AG09319 (cell line): Measurements from ENCODE around the gene XG.
"Not testable (repeated sequence)": the region's sequence is repeated elsewhere in the genome, so short reads cannot be mapped to it uniquely, and the experiment has no call there.

Experiments
- DNase-seq: peaks from one replicate; pipeline ENCODE4 v3.0.0-alpha.2; 2010; ENCODE audit warnings: low read depth; ENCODE audit errors: extremely low read depth
- TF ChIP-seq, protein P1 (sequence below): IDR thresholded peaks from 2 replicates; pipeline ENCODE4 v1.5.1; 2011; ENCODE audit warnings: low read depth, mild to moderate bottlenecking, inconsistent platforms, low read length, moderate library complexity

Gene XG

DNA sequence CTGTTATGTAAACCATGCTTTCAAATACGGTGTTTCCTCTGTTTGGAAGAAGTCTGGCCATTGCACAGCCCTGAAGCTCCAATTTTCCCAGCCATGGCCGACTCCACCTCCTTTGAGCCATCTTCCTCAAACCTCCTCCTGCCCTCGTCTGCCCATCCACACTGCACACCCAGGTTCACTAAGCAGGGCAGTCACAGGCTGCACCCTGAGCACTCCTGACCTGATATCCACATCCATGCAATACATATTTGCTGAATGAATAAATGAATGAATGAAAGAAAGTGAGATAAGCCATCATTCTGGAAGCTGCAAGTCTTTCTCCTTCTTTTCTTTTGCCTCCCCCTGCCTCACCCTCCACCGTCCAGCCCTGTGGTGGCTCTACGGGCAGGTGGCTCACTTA is 22.2 kb downstream of the XG start:
- TF ChIP-seq, protein P1, sequence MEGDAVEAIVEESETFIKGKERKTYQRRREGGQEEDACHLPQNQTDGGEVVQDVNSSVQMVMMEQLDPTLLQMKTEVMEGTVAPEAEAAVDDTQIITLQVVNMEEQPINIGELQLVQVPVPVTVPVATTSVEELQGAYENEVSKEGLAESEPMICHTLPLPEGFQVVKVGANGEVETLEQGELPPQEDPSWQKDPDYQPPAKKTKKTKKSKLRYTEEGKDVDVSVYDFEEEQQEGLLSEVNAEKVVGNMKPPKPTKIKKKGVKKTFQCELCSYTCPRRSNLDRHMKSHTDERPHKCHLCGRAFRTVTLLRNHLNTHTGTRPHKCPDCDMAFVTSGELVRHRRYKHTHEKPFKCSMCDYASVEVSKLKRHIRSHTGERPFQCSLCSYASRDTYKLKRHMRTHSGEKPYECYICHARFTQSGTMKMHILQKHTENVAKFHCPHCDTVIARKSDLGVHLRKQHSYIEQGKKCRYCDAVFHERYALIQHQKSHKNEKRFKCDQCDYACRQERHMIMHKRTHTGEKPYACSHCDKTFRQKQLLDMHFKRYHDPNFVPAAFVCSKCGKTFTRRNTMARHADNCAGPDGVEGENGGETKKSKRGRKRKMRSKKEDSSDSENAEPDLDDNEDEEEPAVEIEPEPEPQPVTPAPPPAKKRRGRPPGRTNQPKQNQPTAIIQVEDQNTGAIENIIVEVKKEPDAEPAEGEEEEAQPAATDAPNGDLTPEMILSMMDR = no peak
- no peak for DNase-seq

DNA sequence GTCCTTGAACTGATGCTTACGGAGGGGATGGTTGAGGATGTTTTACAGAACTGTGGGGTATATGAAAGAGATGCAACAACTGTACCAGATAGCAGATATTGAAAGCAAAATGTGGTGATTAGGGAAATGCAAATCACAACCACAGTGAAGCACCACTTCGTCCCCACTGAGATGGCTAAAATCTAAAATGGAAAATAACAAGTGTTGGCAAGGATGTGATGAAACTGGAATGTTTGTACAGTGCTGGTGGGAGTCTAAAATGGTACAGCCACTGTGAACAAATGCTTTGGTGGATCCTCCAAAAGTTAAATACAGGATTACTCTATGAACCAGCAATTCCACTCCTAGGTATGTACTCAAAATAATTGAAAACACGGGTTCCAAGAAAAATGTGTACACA is 22.9 kb downstream of the XG start:
- DNase-seq = no peak
- TF ChIP-seq, protein P1 = no peak

DNA sequence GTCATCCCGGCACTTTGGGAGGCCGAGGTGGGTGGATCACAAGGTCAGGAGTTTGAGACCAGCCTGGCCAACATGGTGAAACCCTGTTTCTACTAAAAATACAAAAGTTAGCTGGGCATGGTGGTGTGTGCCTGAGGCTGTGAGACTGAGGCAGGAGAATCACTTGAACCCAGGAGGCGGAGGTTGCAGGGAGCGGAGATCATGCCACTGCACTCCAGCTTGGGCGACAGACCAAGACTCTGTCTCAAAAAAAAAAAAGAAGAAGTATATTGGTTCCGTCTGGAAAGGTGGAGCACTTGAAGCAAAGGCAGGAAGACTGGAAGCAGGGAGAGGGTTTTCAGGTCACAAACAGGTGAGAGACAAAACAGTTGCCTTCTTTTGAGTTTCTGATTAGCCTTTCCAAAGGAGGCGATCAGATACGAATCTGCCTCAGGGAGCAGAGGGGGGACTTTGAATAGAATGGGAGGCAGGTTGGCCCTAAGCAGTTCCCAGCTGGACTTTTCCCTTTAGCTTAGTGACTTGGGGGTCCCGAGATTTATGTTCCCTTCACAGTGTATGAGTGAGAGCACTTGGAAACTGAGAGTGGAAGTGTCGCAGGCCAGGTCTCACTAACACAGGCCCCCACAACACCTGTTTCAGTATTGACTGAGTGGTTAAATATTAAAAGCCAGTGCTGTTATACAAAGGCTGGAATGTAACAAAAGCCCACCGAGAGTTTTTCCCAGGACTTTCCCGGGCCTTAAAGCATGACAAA is 28.8 kb downstream of the XG start:
- not testable (repeated sequence) for DNase-seq

DNA sequence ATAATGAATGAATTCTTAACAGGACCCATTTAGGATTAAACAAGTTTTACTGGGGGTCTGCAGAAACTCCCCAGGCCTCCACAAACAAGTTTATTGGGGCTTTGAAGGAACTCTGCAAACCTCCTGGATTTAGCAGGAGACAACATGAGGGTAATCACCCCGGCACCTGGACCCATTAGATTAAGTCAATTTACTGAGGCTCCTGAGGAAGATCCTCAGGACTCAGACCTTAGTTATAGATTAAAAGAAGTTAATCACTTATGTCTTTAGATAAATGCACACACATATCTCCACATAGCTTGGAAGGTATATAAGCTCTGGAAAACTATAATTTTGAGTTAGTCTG is 29.4 kb downstream of the XG start:
- TF ChIP-seq, protein P1 = no peak
- no peak for DNase-seq

DNA sequence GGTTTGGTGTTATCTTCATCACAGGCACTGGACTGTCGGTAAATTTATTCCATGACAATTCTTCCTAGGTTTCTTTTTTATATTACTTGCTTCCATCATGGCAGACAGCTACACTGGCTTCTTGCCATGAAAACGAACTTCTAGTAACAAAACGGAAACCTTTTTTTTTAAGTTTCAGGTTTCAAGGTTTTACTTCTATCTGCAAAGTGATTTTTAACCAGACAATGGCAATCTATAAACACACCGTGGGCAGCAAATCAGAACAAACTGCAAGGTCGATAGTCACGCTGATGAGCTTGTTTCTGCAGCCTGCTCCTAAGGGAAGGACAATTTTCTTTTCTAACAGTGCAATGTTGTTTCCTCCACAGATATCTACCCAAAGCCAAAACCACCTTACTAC is 29.9 kb downstream of the XG start:
- TF ChIP-seq, protein P1 = no peak
- no peak for DNase-seq

DNA sequence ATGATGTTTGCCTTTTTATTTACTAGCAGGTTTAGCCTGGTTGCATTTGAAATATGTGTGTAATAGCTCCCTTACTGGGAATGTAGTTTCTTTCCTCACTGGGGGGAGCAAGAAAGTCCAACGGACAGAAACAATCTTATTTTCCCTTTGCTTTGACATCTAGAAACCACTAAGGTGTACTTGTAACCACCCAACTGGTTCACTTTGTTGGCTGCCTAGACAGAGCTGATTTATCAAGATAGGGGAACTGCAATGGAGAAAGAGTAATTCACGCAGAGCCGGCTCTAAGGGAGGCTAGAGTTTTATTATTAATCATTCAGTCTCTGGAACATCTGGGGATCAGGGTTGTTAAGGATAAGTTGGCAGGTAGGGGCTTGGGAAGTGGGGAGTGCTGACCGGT is 30.3 kb downstream of the XG start:
- DNase-seq = no peak
- TF ChIP-seq, protein P1 = no peak

DNA sequence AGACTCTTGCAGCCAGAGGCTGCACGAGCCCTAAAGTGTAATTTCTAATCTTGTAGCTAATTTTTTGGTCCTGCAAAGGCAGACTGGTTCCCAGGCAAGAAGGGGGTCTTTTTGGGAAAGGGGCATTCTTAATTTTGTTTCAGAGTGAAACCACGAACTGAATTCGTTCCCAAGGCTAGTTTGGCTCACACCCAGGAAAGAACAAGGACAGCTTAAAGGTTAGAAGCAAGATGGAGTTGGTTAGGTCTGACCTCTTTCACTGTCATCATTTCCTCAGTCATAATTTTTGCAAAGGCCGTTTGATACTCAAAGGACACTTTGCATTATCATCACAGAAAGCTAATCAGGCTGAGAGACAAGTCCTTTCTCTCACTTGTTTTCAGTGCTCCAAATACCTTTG is 30.9 kb downstream of the XG start:
- TF ChIP-seq, protein P1 = no peak
- no peak for DNase-seq

DNA sequence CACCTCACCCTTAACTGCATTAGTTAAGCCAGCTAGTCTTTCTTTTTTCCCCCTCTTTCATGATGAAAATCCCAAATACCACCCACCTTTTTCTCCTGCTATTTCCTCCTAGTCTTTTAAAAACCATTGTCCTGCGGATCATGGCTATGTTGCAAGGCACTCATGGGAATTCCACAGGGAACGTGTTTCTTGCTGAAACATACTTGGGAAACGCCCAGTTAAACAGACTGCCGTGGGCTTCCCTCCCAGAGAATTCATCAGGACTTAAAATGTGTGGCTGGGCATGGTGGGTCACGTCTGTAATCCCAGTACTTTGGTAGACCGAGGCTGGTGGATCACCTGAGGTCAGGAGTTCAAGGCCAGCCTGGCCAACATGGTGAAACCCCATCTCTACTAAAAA is 32.2 kb downstream of the XG start:
- TF ChIP-seq, protein P1 = no peak
- no peak for DNase-seq
